Mucosa of gallbladder (tissue), 1 donor: ENCODE measurements around the gene CIB4. TPM values are rescaled to one million over a fixed set of nuclear protein-coding genes. Genes with fewer than 3 reads are reported as not detected.
A peak's percentile ranks its signal among the peaks of the same experiment; 100 is the strongest.

Experiments used
- DNase-seq: peaks from one replicate; pipeline ENCODE4 v3.0.0-alpha.2; 2020; ENCODE audit warnings: low spot score
- total RNA-seq: library from RNA; stranded (reverse); gene quantifications from one replicate; pipeline ENCODE4 v1.2.1, GENCODE V29; 2021
- donor health status: DM: no; HTN: no; CAD: no.

CIB4 gene
- total RNA-seq, 1 donor from 2014 or later = not detected

- no peak for DNase-seq
Observed at GRCh38 chr2:26642429-26642828, 1.3 kb upstream of the CIB4 start.

GRCh38 chr2:26640331-26640745, 828 bp downstream of the CIB4 start:
- peak; percentile 53 for DNase-seq

- no peak for DNase-seq
Observed at GRCh38 chr2:26639685-26640243, 1.4 kb downstream of the CIB4 start.

- no peak for DNase-seq
Observed at GRCh38 chr2:26637811-26638310, 3.3 kb downstream of the CIB4 start.

GRCh38 chr2:26636935-26637334, 4.2 kb downstream of the CIB4 start:
- DNase-seq = no peak

GRCh38 chr2:26635401-26635800, 5.8 kb downstream of the CIB4 start:
- no peak for DNase-seq

- no peak for DNase-seq
Observed at GRCh38 chr2:26634636-26635230, 6.4 kb downstream of the CIB4 start.

- DNase-seq = no peak
Observed at GRCh38 chr2:26633993-26634595, 7.1 kb downstream of the CIB4 start.

GRCh38 chr2:26633351-26633945, 7.7 kb downstream of the CIB4 start:
- DNase-seq = no peak

GRCh38 chr2:26632624-26633185, 8.5 kb downstream of the CIB4 start:
- DNase-seq = no peak

GRCh38 chr2:26631401-26632170, 9.6 kb downstream of the CIB4 start:
- no peak for DNase-seq

GRCh38 chr2:26630669-26631360, 10.4 kb downstream of the CIB4 start:
- DNase-seq = no peak

- DNase-seq = no peak
Observed at GRCh38 chr2:26630235-26630634, 10.9 kb downstream of the CIB4 start.

- DNase-seq = no peak
Observed at GRCh38 chr2:26629751-26630150, 11.4 kb downstream of the CIB4 start.

- no peak for DNase-seq
Observed at GRCh38 chr2:26629346-26629630, 11.9 kb downstream of the CIB4 start.

- no peak for DNase-seq
Observed at GRCh38 chr2:26628561-26629345, 12.4 kb downstream of the CIB4 start.

GRCh38 chr2:26627350-26628105, 13.6 kb downstream of the CIB4 start:
- no peak for DNase-seq

- no peak for DNase-seq
Observed at GRCh38 chr2:26626606-26627005, 14.6 kb downstream of the CIB4 start.

GRCh38 chr2:26623541-26624495, 17.3 kb downstream of the CIB4 start:
- no peak for DNase-seq
